Measurements from ENCODE around the gene MSMP. TPM values are rescaled to one million over a fixed set of nuclear protein-coding genes. Genes with fewer than 3 reads are reported as not detected.

Gene MSMP
- total RNA-seq, 1 donor from 2014 or later, result not detected

DNA sequence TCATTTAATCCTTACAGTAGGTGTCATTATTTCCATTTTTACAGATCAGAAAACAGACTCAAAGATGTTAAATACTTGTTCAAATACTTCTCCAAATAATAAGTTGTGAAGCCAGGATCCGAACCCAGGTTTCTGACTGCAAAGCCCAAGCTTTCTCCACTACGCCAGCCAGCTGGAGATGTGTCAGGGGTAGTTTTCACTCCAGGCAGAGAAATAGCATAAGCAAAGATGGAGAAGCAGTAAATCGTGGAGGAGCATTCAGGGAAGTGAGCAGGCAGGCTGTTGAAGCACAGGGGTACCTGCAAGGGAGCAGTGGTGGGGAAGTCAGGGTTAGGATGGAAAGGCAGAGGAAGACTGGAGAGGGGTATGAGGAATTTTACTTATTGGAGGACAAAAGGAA lies 25.0 kb downstream of the MSMP start:
- ATAC-seq (no peak), DNase-seq (no peak)
- intact Hi-C loops (cut with micrococcal nuclease), result no loop called here

- peak; percentile 82 for DNase-seq
- ATAC-seq, result peak; percentile 47
- intact Hi-C loops (cut with micrococcal nuclease), result no loop called here
Observed at GRCh38 chr9:35728041-35728971, 25.8 kb downstream of the MSMP start.

GRCh38 chr9:35727676-35728040 lies 26.4 kb downstream of the MSMP start:
- ATAC-seq (no peak), DNase-seq (no peak)
- intact Hi-C loops (cut with micrococcal nuclease), result no loop called here

DNA sequence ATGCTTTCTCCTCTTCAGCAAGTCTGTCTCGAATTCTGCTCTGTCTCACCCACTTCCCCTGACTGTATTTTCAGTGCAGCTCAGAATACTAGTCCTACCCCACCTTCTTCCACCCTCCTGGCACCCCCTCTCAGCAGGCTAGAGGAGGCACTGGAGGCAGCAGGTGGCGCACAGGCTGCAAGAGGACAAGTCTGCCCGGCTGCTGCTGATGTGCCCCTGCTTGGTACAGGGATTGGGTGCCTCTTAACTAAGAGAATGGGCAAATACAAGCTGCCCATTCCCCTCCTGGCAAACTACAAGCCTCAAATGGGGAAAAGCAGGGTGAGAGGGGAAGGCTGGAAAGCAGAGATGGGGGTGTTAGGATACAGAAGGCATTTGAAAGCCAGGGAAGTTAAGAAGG lies 27.1 kb downstream of the MSMP start:
- intact Hi-C loops (cut with micrococcal nuclease), result no loop called here

DNA sequence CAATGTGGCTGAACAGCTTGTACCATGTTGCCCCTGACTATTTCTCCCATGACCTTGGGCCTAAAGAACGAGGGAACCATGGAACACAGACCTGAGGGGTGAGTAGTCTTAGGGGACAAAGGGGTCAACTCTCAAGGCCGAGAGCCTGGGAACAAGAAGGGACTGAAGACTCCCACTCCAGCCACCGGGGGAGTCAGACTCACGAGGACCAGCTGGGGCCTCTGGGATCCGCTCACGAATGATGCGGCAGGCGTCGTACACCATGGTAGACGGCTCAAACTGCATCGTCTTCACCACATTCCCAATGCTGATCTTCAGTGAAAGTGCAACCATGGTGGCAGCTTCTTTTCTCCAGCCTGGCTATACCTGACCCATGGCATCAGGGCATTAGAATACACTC lies 28.7 kb downstream of the MSMP start:
- no peak for DNase-seq
- no peak for ATAC-seq
- intact Hi-C loops (cut with micrococcal nuclease), result no loop called here

More for the DNA sequence above, 27.1 kb downstream of the MSMP start:
- DNase-seq (peak; percentile 70), ATAC-seq (peak; percentile 63)

- intact Hi-C loops (cut with micrococcal nuclease), result no loop called here
- no peak for DNase-seq
- ATAC-seq, result no peak
Observed at GRCh38 chr9:35723908-35724307, 30.2 kb downstream of the MSMP start.

- intact Hi-C loops (cut with micrococcal nuclease), result no loop called here
- ATAC-seq (no peak), DNase-seq (no peak)
Observed at GRCh38 chr9:35723426-35723825, 30.6 kb downstream of the MSMP start.

- intact Hi-C loops (cut with micrococcal nuclease), result no loop called here
- ATAC-seq (no peak), DNase-seq (no peak)
Observed at GRCh38 chr9:35719546-35719945, 34.5 kb downstream of the MSMP start.

- DNase-seq, result no peak
- intact Hi-C loops (cut with micrococcal nuclease), result no loop called here
- no peak for ATAC-seq
Observed at GRCh38 chr9:35718721-35719511, 35.2 kb downstream of the MSMP start.

GRCh38 chr9:35717132-35717870 lies 36.8 kb downstream of the MSMP start:
- ATAC-seq, result no peak
- no peak for DNase-seq
- intact Hi-C loops (cut with micrococcal nuclease), result no loop called here

GRCh38 chr9:35716230-35716629 lies 37.8 kb downstream of the MSMP start:
- intact Hi-C loops (cut with micrococcal nuclease), result no loop called here
- no peak for DNase-seq
- ATAC-seq, result no peak

DNA sequence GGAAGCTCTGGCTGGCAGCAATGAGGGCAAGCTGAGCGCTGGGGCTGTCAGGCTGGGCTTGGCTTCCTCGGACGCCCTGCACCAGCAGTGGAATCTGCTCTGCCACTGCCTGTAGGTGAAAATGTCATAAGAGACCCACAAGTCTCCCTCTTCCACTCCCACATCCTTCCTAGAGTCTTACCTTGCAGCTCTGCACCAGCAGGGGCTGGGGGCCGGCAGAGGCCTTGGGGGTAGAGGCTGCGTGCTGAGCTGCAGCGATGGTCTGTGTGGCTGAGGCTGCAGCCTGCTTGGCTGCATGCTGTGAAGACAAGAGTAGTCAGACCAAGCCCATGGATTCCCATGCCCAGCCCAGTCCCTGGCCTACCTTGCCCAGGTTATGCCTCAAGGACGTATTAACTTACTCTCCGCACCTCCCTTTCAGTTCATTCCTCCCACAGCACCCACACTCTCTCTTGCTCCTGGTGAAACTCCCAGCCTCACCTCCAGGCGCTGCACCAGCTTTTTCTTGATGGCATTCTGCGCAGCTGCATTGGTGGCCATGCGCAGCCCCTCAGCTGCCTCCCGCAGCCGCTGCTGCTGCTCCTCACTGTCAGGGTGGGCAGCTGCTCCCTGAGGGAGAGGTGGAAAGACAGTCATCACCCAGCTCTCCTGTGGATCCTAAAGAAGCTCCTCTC lies 39.4 kb downstream of the MSMP start:
- DNase-seq, result no peak
- no peak for ATAC-seq
- intact Hi-C loops (cut with micrococcal nuclease), result no loop called here

DNA sequence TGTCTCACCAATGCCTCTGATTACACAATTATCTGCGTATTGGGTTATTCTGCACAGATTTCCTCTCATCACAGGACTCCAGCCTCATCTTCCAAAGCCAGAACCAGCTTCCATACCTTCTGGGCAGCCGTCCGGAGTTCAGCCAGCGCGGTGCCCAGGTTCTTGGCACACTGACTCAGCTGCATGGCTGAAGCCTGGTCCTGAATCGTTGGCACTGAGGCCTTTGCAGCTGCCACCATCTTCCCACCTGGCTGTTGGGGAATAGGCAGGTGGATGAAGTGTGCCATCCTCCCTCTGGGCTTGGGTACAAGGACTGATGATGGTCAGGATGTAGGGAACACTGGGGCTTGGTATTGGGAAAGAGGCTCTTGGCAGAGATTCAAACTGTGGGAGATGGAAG lies 40.0 kb downstream of the MSMP start:
- intact Hi-C loops (cut with micrococcal nuclease), result no loop called here
- ATAC-seq (no peak), DNase-seq (no peak)

GRCh38 chr9:35713578-35713977 lies 40.5 kb downstream of the MSMP start:
- ATAC-seq, result no peak
- intact Hi-C loops (cut with micrococcal nuclease), result no loop called here
- DNase-seq, result no peak

- DNase-seq (no peak), ATAC-seq (no peak)
- intact Hi-C loops (cut with micrococcal nuclease), result no loop called here
Observed at GRCh38 chr9:35712762-35713400, 41.2 kb downstream of the MSMP start.

GRCh38 chr9:35711501-35712428 lies 42.3 kb downstream of the MSMP start:
- no peak for ATAC-seq
- intact Hi-C loops (cut with micrococcal nuclease), result no loop called here
- DNase-seq, result no peak

DNA sequence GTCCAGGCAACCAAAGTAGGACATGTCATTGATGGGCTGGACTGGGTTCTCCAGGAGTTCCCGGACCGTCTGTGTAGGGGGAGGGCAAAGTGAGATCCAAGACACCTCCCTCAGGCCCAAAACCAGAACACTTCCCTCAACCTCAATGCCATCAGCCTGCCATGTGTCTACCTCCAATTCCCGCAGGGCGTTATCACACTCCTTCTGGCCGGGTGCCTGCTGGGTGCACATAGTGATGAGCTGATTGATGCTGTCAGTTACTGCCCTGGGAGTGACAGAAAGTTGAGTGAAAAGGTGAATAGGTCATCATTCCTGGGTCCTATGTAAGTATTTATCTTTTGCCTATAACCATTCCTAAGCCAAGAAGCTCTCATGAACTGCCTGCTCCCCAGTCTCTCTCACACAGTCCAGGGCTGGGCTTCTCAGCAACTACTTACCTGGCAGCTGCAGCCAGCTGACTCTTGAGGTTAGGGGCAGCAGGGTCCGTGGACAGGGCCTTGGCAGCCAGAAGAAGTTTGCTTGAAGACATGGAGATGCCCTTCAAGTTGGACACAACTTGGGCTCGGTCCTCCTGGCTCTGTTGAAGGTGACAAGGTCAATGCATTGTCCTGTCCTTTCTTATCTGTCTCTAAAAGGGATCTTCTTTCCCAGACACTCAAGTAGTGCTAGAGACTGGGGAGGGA lies 43.1 kb downstream of the MSMP start:
- ATAC-seq (peak; percentile 17), DNase-seq (no peak)
- intact Hi-C loops (cut with micrococcal nuclease), result no loop called here
